Fibroblast of mammary gland (primary cell): ENCODE data around the gene PLEKHD1.

ENCODE experiments used
- DNase-seq: peaks from one replicate; pipeline ENCODE4 v3.0.0-alpha.2; 2010; ENCODE audit warnings: low read depth
- H3K4me3 ChIP-seq: 2 replicates; pipeline ENCODE4 v1.5.1; 2011; ENCODE audit warnings: low read depth, mild to moderate bottlenecking, low read length, moderate library complexity; ENCODE audit not compliant: control insufficient read depth
- TF ChIP-seq, protein P1 (sequence below): conservative IDR thresholded peaks from 2 replicates; pipeline ENCODE4 v1.5.1; 2011; ENCODE audit warnings: low read depth, low read length, inconsistent platforms; ENCODE audit not compliant: control insufficient read depth, insufficient read depth

PLEKHD1 gene

DNA sequence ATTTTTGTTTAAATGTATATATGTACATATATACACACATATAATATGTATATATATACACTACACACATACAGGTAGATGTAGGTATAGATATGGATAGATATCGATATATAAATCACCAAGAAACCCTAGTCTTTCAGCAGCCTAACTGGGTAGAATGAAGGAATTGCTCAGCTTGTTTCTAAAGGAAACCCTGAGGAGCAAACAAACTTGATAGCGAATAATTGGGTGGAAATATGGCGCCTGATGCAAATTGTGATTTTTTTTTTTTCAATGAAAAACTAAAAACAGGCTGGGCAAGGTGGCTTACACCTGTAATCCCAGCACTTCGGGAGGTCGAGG is 90.4 kb downstream of the PLEKHD1 start:
- TF ChIP-seq, protein P1, sequence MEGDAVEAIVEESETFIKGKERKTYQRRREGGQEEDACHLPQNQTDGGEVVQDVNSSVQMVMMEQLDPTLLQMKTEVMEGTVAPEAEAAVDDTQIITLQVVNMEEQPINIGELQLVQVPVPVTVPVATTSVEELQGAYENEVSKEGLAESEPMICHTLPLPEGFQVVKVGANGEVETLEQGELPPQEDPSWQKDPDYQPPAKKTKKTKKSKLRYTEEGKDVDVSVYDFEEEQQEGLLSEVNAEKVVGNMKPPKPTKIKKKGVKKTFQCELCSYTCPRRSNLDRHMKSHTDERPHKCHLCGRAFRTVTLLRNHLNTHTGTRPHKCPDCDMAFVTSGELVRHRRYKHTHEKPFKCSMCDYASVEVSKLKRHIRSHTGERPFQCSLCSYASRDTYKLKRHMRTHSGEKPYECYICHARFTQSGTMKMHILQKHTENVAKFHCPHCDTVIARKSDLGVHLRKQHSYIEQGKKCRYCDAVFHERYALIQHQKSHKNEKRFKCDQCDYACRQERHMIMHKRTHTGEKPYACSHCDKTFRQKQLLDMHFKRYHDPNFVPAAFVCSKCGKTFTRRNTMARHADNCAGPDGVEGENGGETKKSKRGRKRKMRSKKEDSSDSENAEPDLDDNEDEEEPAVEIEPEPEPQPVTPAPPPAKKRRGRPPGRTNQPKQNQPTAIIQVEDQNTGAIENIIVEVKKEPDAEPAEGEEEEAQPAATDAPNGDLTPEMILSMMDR, result no peak
- DNase-seq, result no peak
- H3K4me3 ChIP-seq, result no peak overlapping the region

DNA sequence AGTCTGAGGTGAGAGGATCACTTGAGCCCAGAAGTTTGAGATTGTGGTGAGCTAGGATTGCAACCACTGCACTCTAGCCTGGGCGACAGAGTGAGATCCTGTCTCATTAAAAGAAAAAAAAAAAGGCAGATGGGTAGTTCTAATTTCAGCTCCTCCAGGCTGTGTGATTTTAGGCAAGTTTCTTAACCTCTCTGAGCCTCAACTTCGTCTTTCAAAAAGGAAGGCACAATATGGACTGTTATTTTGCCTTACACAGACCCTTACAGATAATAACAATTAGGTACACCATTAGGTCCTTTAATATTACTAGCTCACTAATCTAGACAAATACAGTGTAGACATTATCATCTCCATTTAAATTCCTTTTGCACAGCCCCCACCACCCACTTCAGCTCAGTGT is 94.9 kb downstream of the PLEKHD1 start:
- DNase-seq, result no peak
- TF ChIP-seq, protein P1, result no peak
- H3K4me3 ChIP-seq, result no peak overlapping the region

DNA sequence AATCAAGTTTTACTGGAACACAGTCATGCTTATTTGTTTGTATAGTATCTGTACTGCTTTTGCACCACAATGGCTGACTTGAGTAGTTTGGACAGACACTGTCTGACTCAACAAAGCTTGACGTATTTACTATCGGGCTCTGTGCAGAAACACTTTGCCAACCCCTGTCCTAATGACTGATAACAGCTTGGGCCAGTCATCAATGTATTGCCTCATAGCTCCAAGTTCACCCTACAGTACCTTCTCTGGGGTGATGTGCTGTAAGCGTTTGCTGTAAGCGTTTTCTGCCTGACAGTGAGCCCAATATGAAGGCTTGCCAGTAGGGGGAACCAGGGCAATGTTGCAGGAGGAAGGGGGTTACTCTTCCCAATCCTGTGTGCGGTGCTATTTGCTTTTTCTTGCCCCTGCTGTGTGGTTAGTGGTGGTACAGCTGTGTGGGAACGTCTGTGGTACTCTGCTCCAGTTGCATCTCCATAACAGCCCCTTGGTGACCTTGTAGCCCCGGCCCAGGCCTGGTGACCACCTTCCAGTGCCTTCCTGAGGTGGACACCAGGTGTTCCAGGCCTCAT is 95.6 kb downstream of the PLEKHD1 start:
- H3K4me3 ChIP-seq, result no peak overlapping the region
- peak; percentile 100 for DNase-seq
- TF ChIP-seq, protein P1, result peak; percentile 89
